Stimulated activated CD4-positive, alpha-beta T cell treated with anti-CD3 and anti-CD28 coated beads, Interleukin-1b, Interleukin-23, amount 100 ng/mL, for 1 hour (primary cell): ENCODE data around the gene RB1.
"Not testable (repeated sequence)": the region's sequence is repeated elsewhere in the genome, so short reads cannot be mapped to it uniquely, and the experiment has no call there.

Experiments
- DNase-seq, 2 donors: peaks; one replicate each; pipeline ENCODE4 v3.0.0-alpha.2; 2020; ENCODE audit warnings: low read depth in 2 of 2

RB1 gene

GRCh38 chr13:48297131-48297786 lies 6.3 kb upstream of the RB1 start:
- DNase-seq, result no peak

- no peak for DNase-seq
Observed at GRCh38 chr13:48299591-48299990, 4.0 kb upstream of the RB1 start.

GRCh38 chr13:48302871-48303358 lies 636 bp upstream of the RB1 start:
- DNase-seq, result no peak

- no peak for DNase-seq
Observed at GRCh38 chr13:48304143-48304876, 759 bp downstream of the RB1 start.

GRCh38 chr13:48311223-48311622 lies 7.7 kb downstream of the RB1 start:
- DNase-seq, result no peak

GRCh38 chr13:48315969-48316650 lies 12.6 kb downstream of the RB1 start:
- DNase-seq, result no peak

- DNase-seq, result no peak
Observed at GRCh38 chr13:48316826-48317510, 13.4 kb downstream of the RB1 start.

GRCh38 chr13:48317511-48318376 lies 14.2 kb downstream of the RB1 start:
- no peak for DNase-seq

GRCh38 chr13:48318377-48318811 lies 14.8 kb downstream of the RB1 start:
- DNase-seq, result no peak

GRCh38 chr13:48318821-48319511 lies 15.4 kb downstream of the RB1 start:
- no peak for DNase-seq

- no peak for DNase-seq
Observed at GRCh38 chr13:48319531-48320398, 16.2 kb downstream of the RB1 start.

- no peak for DNase-seq
Observed at GRCh38 chr13:48320399-48320790, 16.8 kb downstream of the RB1 start.

- DNase-seq, result no peak
Observed at GRCh38 chr13:48320891-48321510, 17.4 kb downstream of the RB1 start.

GRCh38 chr13:48322294-48322693 lies 18.7 kb downstream of the RB1 start:
- no peak for DNase-seq

GRCh38 chr13:48333976-48334375 lies 30.4 kb downstream of the RB1 start:
- no peak for DNase-seq

GRCh38 chr13:48334534-48335127 lies 31.1 kb downstream of the RB1 start:
- no peak for DNase-seq

GRCh38 chr13:48339198-48339597 lies 35.6 kb downstream of the RB1 start:
- DNase-seq, result not testable (repeated sequence)

- DNase-seq, result no peak
Observed at GRCh38 chr13:48344264-48344663, 40.7 kb downstream of the RB1 start.

GRCh38 chr13:48346583-48346982 lies 43.0 kb downstream of the RB1 start:
- DNase-seq, result no peak
